ENCODE data around the gene FAN1. TPM values are rescaled to one million over a fixed set of nuclear protein-coding genes. Genes with fewer than 3 reads are reported as not detected.

FAN1 gene
- polyA plus RNA-seq, 4 donors: 3.2 to 18.2 (median 8.8) TPM

GRCh38 chr15:30913761-30914160, 10.0 kb downstream of the FAN1 start:
- Histone ChIP-seq H3K27me3 (ENCODE audit: control insufficient read depth in 3 of 3, insufficient read depth in 3 of 3, low read length in 3 of 3) (no peaks in the 10 kb centered on the region), H3K27ac (ENCODE audit: low read depth in 1 of 3, low read length in 2 of 3) (no peak overlapping the region), H3K9me3 (ENCODE audit: control insufficient read depth in 2 of 2, insufficient read depth in 1 of 2, low read depth in 1 of 2, low read length in 1 of 2) (no peaks in the 10 kb centered on the region), H3K4me1 (ENCODE audit: control insufficient read depth in 3 of 3, insufficient read depth in 2 of 3, low read depth in 1 of 3, low read length in 2 of 3) (no peaks in the 10 kb centered on the region), H3K36me3 (ENCODE audit: control insufficient read depth in 3 of 3, insufficient read depth in 2 of 3, low read depth in 1 of 3, low read length in 3 of 3) (peaks cover 11 to 31% (median 14%) of the 10 kb centered on the region in 3 donors), H3K4me3 (ENCODE audit: low read depth in 1 of 3, low read length in 3 of 3) (no peak overlapping the region)
- DNase-seq: no peak
- FAIRE-seq: no peak
- 96 to 98% (median 97%) methylated on average over 9 of the region's 9 CpGs for WGBS, 3 donors

GRCh38 chr15:30917013-30917412, 13.3 kb downstream of the FAN1 start:
- Histone ChIP-seq H3K4me1 (ENCODE audit: control insufficient read depth in 3 of 3, insufficient read depth in 2 of 3, low read depth in 1 of 3, low read length in 2 of 3) (no peaks in the 10 kb centered on the region), H3K9me3 (ENCODE audit: control insufficient read depth in 2 of 2, insufficient read depth in 1 of 2, low read depth in 1 of 2, low read length in 1 of 2) (no peaks in the 10 kb centered on the region), H3K27me3 (ENCODE audit: control insufficient read depth in 3 of 3, insufficient read depth in 3 of 3, low read length in 3 of 3) (no peaks in the 10 kb centered on the region), H3K36me3 (ENCODE audit: control insufficient read depth in 3 of 3, insufficient read depth in 2 of 3, low read depth in 1 of 3, low read length in 3 of 3) (peaks cover 11 to 32% (median 16%) of the 10 kb centered on the region in 3 donors), H3K4me3 (ENCODE audit: low read depth in 1 of 3, low read length in 3 of 3) (no peak overlapping the region), H3K27ac (ENCODE audit: low read depth in 1 of 3, low read length in 2 of 3) (no peak overlapping the region)
- WGBS, 3 donors: 73 to 94% (median 85%) methylated on average over 6 of the region's 6 CpGs
- DNase-seq: no peak
- no peak for FAIRE-seq

GRCh38 chr15:30917675-30918074, 14.0 kb downstream of the FAN1 start:
- DNase-seq (no peak), FAIRE-seq (no peak)
- Histone ChIP-seq H3K9me3 (ENCODE audit: control insufficient read depth in 2 of 2, insufficient read depth in 1 of 2, low read depth in 1 of 2, low read length in 1 of 2) (no peaks in the 10 kb centered on the region), H3K27ac (ENCODE audit: low read depth in 1 of 3, low read length in 2 of 3) (no peak overlapping the region), H3K27me3 (ENCODE audit: control insufficient read depth in 3 of 3, insufficient read depth in 3 of 3, low read length in 3 of 3) (no peaks in the 10 kb centered on the region), H3K36me3 (ENCODE audit: control insufficient read depth in 3 of 3, insufficient read depth in 2 of 3, low read depth in 1 of 3, low read length in 3 of 3) (peaks cover 11 to 29% (median 17%) of the 10 kb centered on the region in 3 donors), H3K4me1 (ENCODE audit: control insufficient read depth in 3 of 3, insufficient read depth in 2 of 3, low read depth in 1 of 3, low read length in 2 of 3) (no peaks in the 10 kb centered on the region), H3K4me3 (ENCODE audit: low read depth in 1 of 3, low read length in 3 of 3) (no peak overlapping the region)
- WGBS, 3 donors: 92 to 94% (median 93%) methylated on average over 1 of the region's 1 CpG

- WGBS, 3 donors: 89 to 94% (median 92%) methylated on average over 5 of the region's 5 CpGs
- DNase-seq: no peak
- Histone ChIP-seq H3K36me3 (ENCODE audit: control insufficient read depth in 3 of 3, insufficient read depth in 2 of 3, low read depth in 1 of 3, low read length in 3 of 3) (peaks cover 14 to 32% (median 15%) of the 10 kb centered on the region in 3 donors), H3K27me3 (ENCODE audit: control insufficient read depth in 3 of 3, insufficient read depth in 3 of 3, low read length in 3 of 3) (no peaks in the 10 kb centered on the region), H3K4me3 (ENCODE audit: low read depth in 1 of 3, low read length in 3 of 3) (no peak overlapping the region), H3K9me3 (ENCODE audit: control insufficient read depth in 2 of 2, insufficient read depth in 1 of 2, low read depth in 1 of 2, low read length in 1 of 2) (no peaks in the 10 kb centered on the region), H3K27ac (ENCODE audit: low read depth in 1 of 3, low read length in 2 of 3) (no peak overlapping the region), H3K4me1 (ENCODE audit: control insufficient read depth in 3 of 3, insufficient read depth in 2 of 3, low read depth in 1 of 3, low read length in 2 of 3) (no peaks in the 10 kb centered on the region)
- FAIRE-seq: no peak
Measured at GRCh38 chr15:30918366-30918765, 14.7 kb downstream of the FAN1 start.

GRCh38 chr15:30919877-30920550, 16.3 kb downstream of the FAN1 start:
- Histone ChIP-seq H3K36me3 (ENCODE audit: control insufficient read depth in 3 of 3, insufficient read depth in 2 of 3, low read depth in 1 of 3, low read length in 3 of 3) (peaks cover 16 to 37% (median 17%) of the 10 kb centered on the region in 3 donors), H3K27me3 (ENCODE audit: control insufficient read depth in 3 of 3, insufficient read depth in 3 of 3, low read length in 3 of 3) (no peaks in the 10 kb centered on the region), H3K9me3 (ENCODE audit: control insufficient read depth in 2 of 2, insufficient read depth in 1 of 2, low read depth in 1 of 2, low read length in 1 of 2) (no peaks in the 10 kb centered on the region), H3K4me3 (ENCODE audit: low read depth in 1 of 3, low read length in 3 of 3) (no peak overlapping the region), H3K4me1 (ENCODE audit: control insufficient read depth in 3 of 3, insufficient read depth in 2 of 3, low read depth in 1 of 3, low read length in 2 of 3) (no peaks in the 10 kb centered on the region), H3K27ac (ENCODE audit: low read depth in 1 of 3, low read length in 2 of 3) (no peak overlapping the region)
- DNase-seq: no peak
- WGBS, 3 donors: 81 to 92% (median 83%) methylated on average over 5 of the region's 5 CpGs
- FAIRE-seq: no peak

- H3K27me3 ChIP-seq (ENCODE audit: control insufficient read depth in 3 of 3, insufficient read depth in 3 of 3, low read length in 3 of 3): no peaks in the 10 kb centered on the region
- H3K9me3 ChIP-seq (ENCODE audit: control insufficient read depth in 2 of 2, insufficient read depth in 1 of 2, low read depth in 1 of 2, low read length in 1 of 2): no peaks in the 10 kb centered on the region
- H3K36me3 ChIP-seq (ENCODE audit: control insufficient read depth in 3 of 3, insufficient read depth in 2 of 3, low read depth in 1 of 3, low read length in 3 of 3): peaks cover 18 to 48% (median 20%) of the 10 kb centered on the region in 3 donors
- no peak for FAIRE-seq
- WGBS, 3 donors: 85 to 91% (median 90%) methylated on average over 4 of the region's 4 CpGs
- H3K4me3 ChIP-seq (ENCODE audit: low read depth in 1 of 3, low read length in 3 of 3): no peak overlapping the region
- no peak for DNase-seq
- H3K4me1 ChIP-seq (ENCODE audit: control insufficient read depth in 3 of 3, insufficient read depth in 2 of 3, low read depth in 1 of 3, low read length in 2 of 3): no peaks in the 10 kb centered on the region
- H3K27ac ChIP-seq (ENCODE audit: low read depth in 1 of 3, low read length in 2 of 3): no peak overlapping the region
Measured at GRCh38 chr15:30921106-30921505, 17.4 kb downstream of the FAN1 start.

GRCh38 chr15:30921781-30922479, 18.2 kb downstream of the FAN1 start:
- WGBS, 3 donors: 81 to 87% (median 85%) methylated on average over 9 of the region's 9 CpGs
- Histone ChIP-seq H3K27me3 (ENCODE audit: control insufficient read depth in 3 of 3, insufficient read depth in 3 of 3, low read length in 3 of 3) (no peaks in the 10 kb centered on the region), H3K4me3 (ENCODE audit: low read depth in 1 of 3, low read length in 3 of 3) (no peak overlapping the region), H3K9me3 (ENCODE audit: control insufficient read depth in 2 of 2, insufficient read depth in 1 of 2, low read depth in 1 of 2, low read length in 1 of 2) (no peaks in the 10 kb centered on the region), H3K27ac (ENCODE audit: low read depth in 1 of 3, low read length in 2 of 3) (no peak overlapping the region), H3K4me1 (ENCODE audit: control insufficient read depth in 3 of 3, insufficient read depth in 2 of 3, low read depth in 1 of 3, low read length in 2 of 3) (no peaks in the 10 kb centered on the region), H3K36me3 (ENCODE audit: control insufficient read depth in 3 of 3, insufficient read depth in 2 of 3, low read depth in 1 of 3, low read length in 3 of 3) (peaks cover 18 to 52% (median 24%) of the 10 kb centered on the region in 3 donors)
- no peak for DNase-seq
- FAIRE-seq: no peak

GRCh38 chr15:30922480-30923311, 19.0 kb downstream of the FAN1 start:
- no peaks in the 10 kb centered on the region for H3K4me1 ChIP-seq (ENCODE audit: control insufficient read depth in 3 of 3, insufficient read depth in 2 of 3, low read depth in 1 of 3, low read length in 2 of 3)
- peaks cover 16 to 57% (median 23%) of the 10 kb centered on the region in 3 donors for H3K36me3 ChIP-seq (ENCODE audit: control insufficient read depth in 3 of 3, insufficient read depth in 2 of 3, low read depth in 1 of 3, low read length in 3 of 3)
- FAIRE-seq (no peak), DNase-seq (no peak)
- WGBS, 3 donors: 85 to 89% (median 86%) methylated on average over 14 of the region's 14 CpGs
- no peaks in the 10 kb centered on the region for H3K9me3 ChIP-seq (ENCODE audit: control insufficient read depth in 2 of 2, insufficient read depth in 1 of 2, low read depth in 1 of 2, low read length in 1 of 2)
- H3K4me3 ChIP-seq (ENCODE audit: low read depth in 1 of 3, low read length in 3 of 3): no peak overlapping the region
- H3K27ac ChIP-seq (ENCODE audit: low read depth in 1 of 3, low read length in 2 of 3): no peak overlapping the region
- H3K27me3 ChIP-seq (ENCODE audit: control insufficient read depth in 3 of 3, insufficient read depth in 3 of 3, low read length in 3 of 3): no peaks in the 10 kb centered on the region
